GM04503 (cell line): ENCODE data around the gene EIF4A2.
"Not testable (repeated sequence)": the region's sequence is repeated elsewhere in the genome, so short reads cannot be mapped to it uniquely, and the experiment has no call there.

Experiments used
- DNase-seq: peaks from one replicate; pipeline ENCODE4 v3.0.0-alpha.2; 2012; ENCODE audit warnings: low read depth

The EIF4A2 gene

GRCh38 chr3:186821429-186822387, 38.3 kb downstream of the EIF4A2 start:
- DNase-seq = no peak

- not testable (repeated sequence) for DNase-seq
Measured at GRCh38 chr3:186822388-186822759, 39.0 kb downstream of the EIF4A2 start.

DNA sequence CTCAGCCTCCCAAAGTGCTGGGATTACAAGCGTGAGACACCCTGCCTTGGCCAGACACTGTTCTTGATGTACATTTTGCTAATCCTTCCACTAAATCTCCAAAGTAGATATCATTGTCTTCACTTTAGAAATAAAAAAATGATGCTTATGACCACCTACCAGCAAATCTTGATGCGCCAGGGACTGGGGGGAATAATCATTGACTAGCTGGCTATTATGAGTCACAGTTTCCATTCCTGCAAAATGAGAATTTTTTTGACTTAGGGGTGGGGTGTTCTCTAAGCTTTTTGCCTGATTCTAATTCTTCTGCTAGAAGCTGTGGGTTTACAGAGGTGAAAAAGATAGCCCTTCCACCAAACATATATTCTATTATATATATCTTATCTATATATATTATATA, 40.0 kb downstream of the EIF4A2 start:
- no peak for DNase-seq

GRCh38 chr3:186824430-186825139, 41.2 kb downstream of the EIF4A2 start:
- DNase-seq = no peak

DNA sequence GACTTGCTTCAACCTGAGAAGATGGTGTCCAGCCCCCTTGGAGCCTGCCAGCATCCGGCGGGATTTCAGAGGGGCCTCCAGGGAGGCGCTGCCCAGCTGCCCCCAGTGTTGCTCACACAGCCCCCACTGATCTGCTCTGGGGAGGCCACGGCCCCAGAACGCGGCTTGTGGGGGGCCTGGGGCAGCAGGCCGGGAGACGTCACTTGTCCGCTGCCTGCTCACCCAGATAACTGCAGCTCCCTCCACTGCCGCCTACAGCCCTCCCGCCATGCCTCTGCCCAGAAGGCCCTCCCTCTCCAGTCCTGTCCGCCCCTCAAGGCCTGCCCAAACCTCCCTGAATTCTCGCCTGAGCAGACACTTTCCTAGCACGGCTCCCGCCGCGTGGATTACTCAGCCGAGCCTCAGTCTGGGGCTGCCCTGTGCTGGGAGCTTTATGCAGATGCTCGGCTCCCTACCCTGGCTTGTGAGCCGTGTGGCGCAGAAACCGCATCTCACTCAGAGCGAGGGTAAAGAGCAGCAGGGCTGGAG, 42.0 kb downstream of the EIF4A2 start:
- DNase-seq = no peak

DNA sequence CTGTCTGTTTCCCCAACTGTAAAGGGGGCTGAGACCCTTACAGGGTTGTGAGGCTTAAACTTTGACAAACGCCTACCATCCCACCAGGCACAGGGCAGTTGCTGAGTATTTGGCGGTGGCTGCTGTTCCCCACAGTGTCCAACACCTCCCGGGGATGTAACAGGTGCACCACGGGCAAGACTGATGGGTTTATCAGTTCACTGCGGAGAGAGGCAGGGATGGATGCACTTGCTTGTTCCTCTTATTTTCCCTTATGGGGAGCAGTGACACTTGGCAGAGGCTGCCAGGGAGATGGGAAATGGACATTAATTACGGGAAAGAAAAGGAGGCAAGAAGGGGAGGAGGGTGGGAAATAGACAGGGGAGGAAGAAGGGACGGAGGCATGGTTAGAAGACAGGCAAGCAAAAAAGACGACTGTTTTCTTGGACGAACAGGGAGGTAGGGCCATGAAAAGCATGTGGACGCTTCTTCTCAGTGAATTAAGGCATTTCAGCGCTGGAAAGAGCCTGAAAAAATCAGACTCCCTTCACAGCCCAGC, 42.6 kb downstream of the EIF4A2 start:
- no peak for DNase-seq

DNA sequence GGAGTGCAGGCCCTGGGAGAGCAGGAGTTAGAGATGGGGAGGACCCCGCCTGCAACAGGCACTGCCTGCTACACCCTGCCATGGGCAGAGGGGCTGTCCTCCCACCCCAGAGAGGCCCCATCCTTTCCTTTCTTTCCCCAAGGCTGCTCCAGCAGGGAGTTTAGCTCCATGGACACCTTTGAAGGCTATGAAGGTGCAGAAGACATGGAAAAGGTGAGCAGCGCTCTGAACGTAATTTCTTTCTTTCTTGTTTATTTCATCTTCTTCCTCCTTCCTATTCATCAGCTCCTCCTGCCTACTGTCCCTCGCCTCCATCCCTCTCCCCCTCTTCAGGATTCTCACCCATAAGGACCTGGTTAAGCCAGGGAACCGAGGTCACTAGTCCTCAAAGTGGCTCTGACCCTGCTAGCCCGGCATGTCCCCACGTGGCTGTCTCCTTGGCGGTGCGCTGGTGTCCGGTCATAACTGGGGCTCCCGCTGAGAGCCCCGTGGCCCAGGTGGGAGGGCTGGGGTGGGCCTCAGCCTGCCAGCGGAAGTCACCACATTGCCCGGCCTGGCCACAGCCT, 43.1 kb downstream of the EIF4A2 start:
- no peak for DNase-seq

GRCh38 chr3:186826976-186827857, 43.8 kb downstream of the EIF4A2 start:
- no peak for DNase-seq

- no peak for DNase-seq
Measured at GRCh38 chr3:186828340-186828739, 45.0 kb downstream of the EIF4A2 start.

DNA sequence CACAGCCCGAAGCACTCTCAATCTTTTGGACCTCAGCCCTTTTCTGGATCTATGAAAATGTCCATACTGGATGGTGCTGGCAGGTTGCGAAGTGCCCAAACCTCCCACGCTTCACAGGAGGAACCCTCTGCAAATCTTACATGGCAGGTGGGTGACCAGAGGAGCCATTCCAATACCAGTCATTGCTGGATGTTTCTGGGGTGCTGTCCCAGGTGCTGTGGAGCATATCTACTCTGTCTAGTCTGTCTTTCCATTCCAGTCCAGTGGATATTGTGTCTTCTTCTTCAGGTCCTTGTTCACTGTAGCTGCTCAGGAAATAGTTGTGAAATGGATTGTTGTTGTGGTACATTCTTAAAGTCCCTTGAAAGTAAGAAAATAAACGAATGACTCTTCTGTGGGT, 48.4 kb downstream of the EIF4A2 start:
- DNase-seq = no peak

DNA sequence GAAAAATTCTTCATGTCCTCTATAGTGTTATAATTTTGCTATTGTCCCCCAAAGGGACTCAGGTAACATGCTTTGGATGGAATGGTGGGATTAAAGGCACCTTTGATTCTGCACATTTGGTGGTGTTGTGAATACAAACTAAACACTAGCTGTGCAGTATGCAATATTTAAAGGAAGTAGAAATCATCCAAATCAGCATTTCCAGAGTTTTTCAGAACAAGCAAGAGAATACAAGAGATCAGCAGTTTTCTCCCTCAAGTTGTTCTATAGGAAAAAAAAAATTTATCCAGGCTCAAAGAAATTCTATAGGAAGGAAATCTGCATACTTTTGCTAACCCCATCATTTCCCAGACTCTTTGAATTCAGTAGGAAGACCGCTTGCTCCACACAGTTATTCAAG, 48.9 kb downstream of the EIF4A2 start:
- no peak for DNase-seq
